H1 (cell line): ENCODE measurements around the gene DPYD. TPM values are rescaled to one million over a fixed set of nuclear protein-coding genes. Genes with fewer than 3 reads are reported as not detected.

Experiments used
- CTCF ChIA-PET: fragments of 300-600 bp; sonication (Branson Sonifier 250); formaldehyde crosslinking; loops from one replicate; lab custom pipeline; 2021; ENCODE audit not compliant: partially characterized antibody; lab: Charles Lee
- POLR2A ChIA-PET: fragments of 300-600 bp; sonication (Branson Sonifier 250); formaldehyde crosslinking; loops from one replicate; lab custom pipeline; 2021; ENCODE audit warnings: inconsistent platforms; ENCODE audit not compliant: partially characterized antibody; lab: Charles Lee
- DNase-seq, 2 experiments: peaks; one replicate each; pipeline versions ENCODE4 v3.0.0 to v3.0.0-alpha.2; 2010 to 2022; ENCODE audit warnings: low spot score in 2 of 2, low read depth in 1 of 2, mixed read lengths in 1 of 2
- FAIRE-seq: peaks from 2 replicates; lab custom pipeline; 2011; peaks lifted over from hg19 to GRCh38; lab: Jason Lieb, UNC
- H2AFZ ChIP-seq: 2 replicates; pipeline ENCODE4 v1.8.1; 2012; ENCODE audit warnings: low read length, inconsistent platforms
- H2AK5ac ChIP-seq: 2 replicates; pipeline ENCODE4 v1.6.1; 2013; ENCODE audit warnings: low read depth, low read length
- H2BK120ac ChIP-seq: replicated peaks from 2 replicates; pipeline ENCODE3; 2013; ENCODE audit warnings: low read depth, low read length, inconsistent platforms
- H2BK12ac ChIP-seq: 2 replicates; pipeline ENCODE4 v1.6.1; 2013; ENCODE audit warnings: low read depth, low read length
- H2BK15ac ChIP-seq: 2 replicates; pipeline ENCODE4 v1.6.1; 2013; ENCODE audit warnings: low read length
- H2BK20ac ChIP-seq: 2 replicates; pipeline ENCODE4 v1.6.1; 2013; ENCODE audit warnings: low read length
- H2BK5ac ChIP-seq: 2 replicates; pipeline ENCODE4 v1.6.1; 2013; ENCODE audit warnings: low read depth, low read length
- H3K14ac ChIP-seq: 2 replicates; pipeline ENCODE4 v1.6.1; 2013; ENCODE audit warnings: inconsistent platforms; ENCODE audit not compliant: insufficient read length
- H3K18ac ChIP-seq: 2 replicates; pipeline ENCODE4 v1.6.1; 2013; ENCODE audit warnings: low read length; ENCODE audit errors: extremely low read depth
- H3K23ac ChIP-seq: 2 replicates; pipeline ENCODE4 v1.6.1; 2013; ENCODE audit warnings: inconsistent platforms; ENCODE audit not compliant: insufficient read length
- H3K23me2 ChIP-seq: 2 replicates; pipeline ENCODE4 v1.6.1; 2013; ENCODE audit warnings: low read depth, low read length
- H3K27ac ChIP-seq: 2 replicates; pipeline ENCODE4 v1.6.1; 2011; ENCODE audit warnings: low read depth, low read length, inconsistent platforms
- H3K27me3 ChIP-seq, 4 experiments: replicated peaks in 1 of 4; 1 replicate in 1 of 4; 2 replicates in 3 of 4; pipeline versions ENCODE4 v1.6.1 to v1.8.1; 2011 to 2013; ENCODE audit warnings: low read length in 3 of 4, mild to moderate bottlenecking in 3 of 4, inconsistent platforms in 2 of 4, mixed read lengths in 2 of 4, moderate library complexity in 1 of 4; ENCODE audit not compliant: control insufficient read depth in 3 of 4, insufficient read depth in 3 of 4; ENCODE audit errors: extremely low read depth in 1 of 4
- H3K36me3 ChIP-seq, 4 experiments: 2 replicates each; pipeline versions ENCODE4 v1.6.1 to v1.8.1; 2011 to 2013; ENCODE audit warnings: mild to moderate bottlenecking in 4 of 4, low read length in 3 of 4, moderate library complexity in 2 of 4, control low read depth in 1 of 4, inconsistent platforms in 1 of 4; ENCODE audit not compliant: insufficient read depth in 4 of 4, control insufficient read depth in 2 of 4
- H3K4ac ChIP-seq: replicated peaks from 2 replicates; pipeline ENCODE3; 2013; ENCODE audit warnings: low read length, low read depth, mixed read lengths, inconsistent platforms; ENCODE audit not compliant: insufficient read length
- H3K4me1 ChIP-seq, 4 experiments: replicated peaks in 1 of 4; 1 replicate in 1 of 4; 2 replicates in 3 of 4; pipeline versions ENCODE4 v1.6.1 to v1.8.1; 2011 to 2013; ENCODE audit warnings: low read length in 3 of 4, inconsistent platforms in 2 of 4, mixed read lengths in 1 of 4; ENCODE audit not compliant: insufficient read depth in 4 of 4, control insufficient read depth in 3 of 4
- H3K4me2 ChIP-seq, 2 experiments: 2 replicates each; pipeline versions ENCODE4 v1.6.1 to v1.8.1; 2011 to 2013; ENCODE audit warnings: low read depth in 2 of 2, low read length in 2 of 2, control low read depth in 1 of 2, inconsistent platforms in 1 of 2, mild to moderate bottlenecking in 1 of 2; ENCODE audit not compliant: insufficient read depth in 1 of 2
- H3K4me3 ChIP-seq, 4 experiments: fragments of 200-600, 300-600 bp in 1 of 4; sonication (generic), shearing (Covaris generic), sonication (Bioruptor Twin) in 1 of 4; 2 replicates each; pipeline versions ENCODE4 v1.5.1 to v1.8.1; 2011 to 2016; ENCODE audit warnings: low read length in 4 of 4, low read depth in 3 of 4, control low read depth in 2 of 4, inconsistent platforms in 2 of 4, mild to moderate bottlenecking in 2 of 4, mixed read lengths in 1 of 4, moderate library complexity in 1 of 4; ENCODE audit not compliant: insufficient read depth in 2 of 4; ENCODE audit errors: extremely low read depth in 1 of 4
- H3K56ac ChIP-seq: replicated peaks from 2 replicates; pipeline ENCODE3; 2013; ENCODE audit warnings: low read depth, mild to moderate bottlenecking, mixed read lengths, low read length, inconsistent platforms; ENCODE audit not compliant: insufficient read length
- H3K79me1 ChIP-seq: 2 replicates; pipeline ENCODE4 v1.6.1; 2013; ENCODE audit warnings: low read depth, low read length, control low read depth
- H3K79me2 ChIP-seq, 2 experiments: 2 replicates each; pipeline versions ENCODE4 v1.6.1 to v1.8.1; 2012 to 2013; ENCODE audit warnings: low read length in 2 of 2, mild to moderate bottlenecking in 2 of 2, inconsistent platforms in 1 of 2; ENCODE audit not compliant: insufficient read depth in 2 of 2, control insufficient read depth in 1 of 2
- H3K9ac ChIP-seq, 4 experiments: replicated peaks in 1 of 4; 1 replicate in 1 of 4; 2 replicates in 3 of 4; pipeline versions ENCODE4 v1.6.1 to v1.8.1; 2011 to 2013; ENCODE audit warnings: low read depth in 3 of 4, low read length in 3 of 4, control low read depth in 2 of 4, mild to moderate bottlenecking in 2 of 4, moderate library complexity in 2 of 4, inconsistent platforms in 1 of 4; ENCODE audit errors: extremely low read depth in 1 of 4
- H3K9me3 ChIP-seq, 2 experiments: 2 replicates each; pipeline versions ENCODE4 v1.6.1 to v1.8.1; 2012 to 2013; ENCODE audit warnings: mild to moderate bottlenecking in 2 of 2, moderate library complexity in 2 of 2, control low read depth in 1 of 2, inconsistent platforms in 1 of 2, low read depth in 1 of 2, low read length in 1 of 2, mixed read lengths in 1 of 2; ENCODE audit not compliant: insufficient read depth in 2 of 2
- H4K20me1 ChIP-seq, 2 experiments: replicated peaks in 1 of 2; 2 replicates each; pipeline versions ENCODE3 to v1.8.1; 2011 to 2013; ENCODE audit warnings: inconsistent platforms in 2 of 2, low read length in 2 of 2, mild to moderate bottlenecking in 1 of 2; ENCODE audit not compliant: insufficient read depth in 2 of 2, control insufficient read depth in 1 of 2
- H4K5ac ChIP-seq: 2 replicates; pipeline ENCODE4 v1.6.1; 2013; ENCODE audit warnings: low read length, low read depth, mixed read lengths, inconsistent platforms; ENCODE audit not compliant: insufficient read length
- H4K8ac ChIP-seq: 2 replicates; pipeline ENCODE4 v1.8.0; 2013; ENCODE audit warnings: mild to moderate bottlenecking, moderate library complexity, low read length, inconsistent platforms; ENCODE audit not compliant: insufficient read depth; ENCODE audit errors: extremely low read depth
- H4K91ac ChIP-seq: replicated peaks from 2 replicates; pipeline ENCODE3; 2013; ENCODE audit warnings: low read length, mixed read lengths, inconsistent platforms; ENCODE audit not compliant: insufficient read length
- BRCA1 ChIP-seq: IDR thresholded peaks from 2 replicates; pipeline ENCODE4 v1.6.1; 2012; ENCODE audit warnings: low read depth, low read length, improper control_type of control experiment
- CREB1 ChIP-seq: IDR thresholded peaks from 2 replicates; pipeline ENCODE4 v1.6.1; 2012; ENCODE audit warnings: inconsistent platforms
- CTBP2 ChIP-seq: IDR thresholded peaks from 2 replicates; pipeline ENCODE4 v1.7.0; 2011; ENCODE audit warnings: borderline replicate concordance, mild to moderate bottlenecking, moderate library complexity, mixed read lengths, low read length; ENCODE audit not compliant: insufficient read depth, insufficient read length
- FOSL1 ChIP-seq: IDR thresholded peaks from 2 replicates; pipeline ENCODE4 v1.6.1; 2011; ENCODE audit warnings: mild to moderate bottlenecking, low read depth, low read length, moderate library complexity; ENCODE audit not compliant: insufficient read depth
- HDAC6 ChIP-seq: IDR thresholded peaks from one replicate; pipeline ENCODE4 v1.7.1; 2012; ENCODE audit warnings: low read depth, mild to moderate bottlenecking, inconsistent platforms, low read length, moderate library complexity
- KDM4A ChIP-seq: IDR thresholded peaks from one replicate; pipeline ENCODE4 v1.7.1; 2012; ENCODE audit warnings: low read depth, mild to moderate bottlenecking, moderate library complexity, low read length, inconsistent platforms; ENCODE audit not compliant: severe bottlenecking
- RBBP5 ChIP-seq: IDR thresholded peaks from 2 replicates; pipeline ENCODE4 v1.7.1; 2012; ENCODE audit warnings: low read depth, mild to moderate bottlenecking, inconsistent platforms, low read length, moderate library complexity, borderline replicate concordance
- TCF12 ChIP-seq: IDR thresholded peaks from 2 replicates; pipeline ENCODE4 v1.6.1; 2011; ENCODE audit warnings: low read depth, mild to moderate bottlenecking, low read length
- WGBS, 2 experiments: shearing (Covaris generic) in 1 of 2; methylation state at CpG; one replicate each; pipeline versions ENCODE4 v1.1.6 to v1.1.7; 2013 to 2015; ENCODE audit warnings: low lambda C conversion rate in 2 of 2, mixed read lengths in 2 of 2, inconsistent platforms in 1 of 2, low coverage in 1 of 2, missing lambda C conversion rate in 1 of 2; ENCODE audit not compliant: insufficient replicate concordance in 2 of 2, insufficient coverage in 1 of 2, insufficient read length in 1 of 2; ENCODE audit errors: extremely low coverage in 1 of 2, missing lambda C conversion rate in 1 of 2; 5-methylcytosine and 5-hydroxymethylcytosine counted together
- polyA plus RNA-seq, 7 experiments: library from polyadenylated mRNA; depleted of rRNA in 3 of 7; stranded (reverse) in 5 of 7; unstranded in 2 of 7; fragments of >200 nt in 5 of 7; fragments of 200-250 nt in 2 of 7; gene quantifications; 1 replicate in 5 of 7; 2 replicates in 1 of 7; 4 replicates in 1 of 7; pipeline versions ENCODE4 v1.2.1 to v1.2.3, GENCODE V29; 2011 to 2013; ENCODE audit warnings: missing spikeins in 2 of 7, mixed read lengths in 2 of 7
- total RNA-seq: library from RNA; stranded (reverse); fragmentation: NEBNext Ultra II Directional; extraction: Animal tissue kit (Norgen Biotek cat#: 25700); gene quantifications from 2 replicates; pipeline ENCODE4 v1.2.1, GENCODE V29; 2021
- TF ChIP-seq, protein P1 (sequence below): IDR thresholded peaks from 2 replicates; pipeline ENCODE4 v1.6.1; 2012; ENCODE audit warnings: low read length, inconsistent platforms

The DPYD gene
- total and polyA plus RNA-seq, 2 of the 8 experiments (the other 6 are each of a cell fraction or from before 2014, with no cell fraction given), result 0.29 to 0.73 TPM

DNA sequence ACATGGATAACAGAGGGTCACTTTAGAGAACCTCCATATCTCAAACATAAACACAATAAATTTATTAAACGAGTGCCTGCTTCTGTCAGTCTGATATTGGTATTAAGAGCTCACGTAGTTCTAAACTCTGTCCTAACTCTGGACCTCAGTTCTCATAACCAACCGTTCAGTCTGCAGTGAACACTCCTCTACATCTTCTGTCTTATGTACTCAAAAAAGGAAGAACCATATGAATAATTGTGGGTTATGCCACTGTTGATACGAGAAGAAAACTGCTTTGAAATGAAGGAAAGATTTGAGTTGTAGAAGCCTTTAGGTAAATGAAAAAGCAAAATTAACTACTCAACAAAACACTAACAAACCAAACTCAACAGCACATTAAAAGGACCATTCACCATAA lies 53.7 kb downstream of the DPYD start:
- no peak for DNase-seq
- POLR2A ChIA-PET, result no interaction called here
- Histone ChIP-seq H2BK20ac (no peak overlapping the region), H2BK12ac (no peak overlapping the region), H2BK120ac (no peak overlapping the region), H3K23me2 (no peaks in the 10 kb centered on the region), H2AK5ac (no peak overlapping the region), H2AFZ (no peak overlapping the region), H4K5ac (no peak overlapping the region), H3K36me3 (no peaks in the 10 kb centered on the region), H3K14ac (no peak overlapping the region), H3K27me3 (no peaks in the 10 kb centered on the region), H3K9ac (no peak overlapping the region), H3K4me1 (no peaks in the 10 kb centered on the region; a peak in 1 of 7 replicates), H3K4me3 (no peak overlapping the region), H4K91ac (no peak overlapping the region), H2BK5ac (no peak overlapping the region), H3K27ac (no peak overlapping the region), H3K23ac (no peak overlapping the region), H3K4me2 (no peak overlapping the region), H3K9me3 (no peaks in the 10 kb centered on the region), H4K20me1 (no peaks in the 10 kb centered on the region), H3K79me1 (no peaks in the 10 kb centered on the region), H3K18ac (no peak overlapping the region), H3K56ac (no peak overlapping the region), H3K4ac (no peak overlapping the region), H4K8ac (no peak overlapping the region), H3K79me2 (no peaks in the 10 kb centered on the region), H2BK15ac (no peak overlapping the region)
- WGBS, 2 experiments, result 93% methylated on average over 4 of the region's 4 CpGs; no CpG with 5 or more reads in 1 of the 2 experiments
- FAIRE-seq, result no peak
- CTCF ChIA-PET, result no interaction called here
- no peak for TF ChIP-seq RBBP5
- TF ChIP-seq CTBP2, result no peak
- no peak for TF ChIP-seq CREB1
- TF ChIP-seq TCF12, result no peak
- TF ChIP-seq FOSL1, result no peak
- TF ChIP-seq KDM4A, result no peak
- TF ChIP-seq, protein P1, sequence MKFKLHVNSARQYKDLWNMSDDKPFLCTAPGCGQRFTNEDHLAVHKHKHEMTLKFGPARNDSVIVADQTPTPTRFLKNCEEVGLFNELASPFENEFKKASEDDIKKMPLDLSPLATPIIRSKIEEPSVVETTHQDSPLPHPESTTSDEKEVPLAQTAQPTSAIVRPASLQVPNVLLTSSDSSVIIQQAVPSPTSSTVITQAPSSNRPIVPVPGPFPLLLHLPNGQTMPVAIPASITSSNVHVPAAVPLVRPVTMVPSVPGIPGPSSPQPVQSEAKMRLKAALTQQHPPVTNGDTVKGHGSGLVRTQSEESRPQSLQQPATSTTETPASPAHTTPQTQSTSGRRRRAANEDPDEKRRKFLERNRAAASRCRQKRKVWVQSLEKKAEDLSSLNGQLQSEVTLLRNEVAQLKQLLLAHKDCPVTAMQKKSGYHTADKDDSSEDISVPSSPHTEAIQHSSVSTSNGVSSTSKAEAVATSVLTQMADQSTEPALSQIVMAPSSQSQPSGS, result no peak
- TF ChIP-seq BRCA1, result no peak
- no peak for TF ChIP-seq HDAC6
